Measurements from ENCODE around the gene WWOX.

DNA sequence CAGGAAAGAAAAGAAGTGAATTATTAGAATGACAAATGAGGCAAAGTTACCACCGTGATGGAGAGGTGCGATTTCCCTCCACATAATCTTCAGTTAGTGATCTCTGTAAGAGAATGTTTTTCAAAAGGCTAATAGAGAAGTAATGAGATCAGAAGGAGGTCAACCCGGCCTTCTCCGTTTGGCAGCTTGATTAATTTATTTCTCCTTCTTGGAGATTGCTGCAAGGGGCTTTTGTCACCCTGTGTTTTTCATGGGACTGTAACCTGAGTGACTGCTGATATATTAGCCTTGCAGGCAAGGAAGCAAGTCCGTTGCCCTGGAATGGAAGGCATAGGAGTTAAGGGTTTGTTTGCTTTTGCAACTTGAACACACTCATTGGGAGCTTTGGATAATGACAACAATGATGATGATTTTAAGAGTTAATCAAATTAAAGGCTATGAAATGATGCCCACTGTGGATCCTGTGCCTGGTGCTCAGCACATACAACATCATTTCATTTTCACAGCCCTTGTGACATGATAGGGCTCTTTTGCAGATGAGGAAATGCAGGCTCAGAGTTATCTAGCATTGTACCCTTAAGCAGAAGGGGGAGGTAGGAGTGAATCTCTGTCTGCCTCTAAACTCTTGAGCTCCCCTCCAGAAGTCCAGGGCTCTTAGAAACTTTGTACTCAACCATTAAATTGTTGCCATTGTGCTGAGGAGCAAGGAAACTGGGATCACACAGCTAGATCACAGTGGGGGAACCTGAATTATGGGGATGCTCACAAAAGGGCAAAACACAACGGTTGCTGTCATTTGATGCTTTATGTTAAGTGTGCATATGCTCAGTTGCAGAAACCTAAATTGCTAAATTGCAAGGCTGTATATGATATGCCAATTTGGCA lies 226.3 kb downstream of the WWOX start:
- TF ChIP-seq, protein P1, sequence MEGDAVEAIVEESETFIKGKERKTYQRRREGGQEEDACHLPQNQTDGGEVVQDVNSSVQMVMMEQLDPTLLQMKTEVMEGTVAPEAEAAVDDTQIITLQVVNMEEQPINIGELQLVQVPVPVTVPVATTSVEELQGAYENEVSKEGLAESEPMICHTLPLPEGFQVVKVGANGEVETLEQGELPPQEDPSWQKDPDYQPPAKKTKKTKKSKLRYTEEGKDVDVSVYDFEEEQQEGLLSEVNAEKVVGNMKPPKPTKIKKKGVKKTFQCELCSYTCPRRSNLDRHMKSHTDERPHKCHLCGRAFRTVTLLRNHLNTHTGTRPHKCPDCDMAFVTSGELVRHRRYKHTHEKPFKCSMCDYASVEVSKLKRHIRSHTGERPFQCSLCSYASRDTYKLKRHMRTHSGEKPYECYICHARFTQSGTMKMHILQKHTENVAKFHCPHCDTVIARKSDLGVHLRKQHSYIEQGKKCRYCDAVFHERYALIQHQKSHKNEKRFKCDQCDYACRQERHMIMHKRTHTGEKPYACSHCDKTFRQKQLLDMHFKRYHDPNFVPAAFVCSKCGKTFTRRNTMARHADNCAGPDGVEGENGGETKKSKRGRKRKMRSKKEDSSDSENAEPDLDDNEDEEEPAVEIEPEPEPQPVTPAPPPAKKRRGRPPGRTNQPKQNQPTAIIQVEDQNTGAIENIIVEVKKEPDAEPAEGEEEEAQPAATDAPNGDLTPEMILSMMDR (IDR thresholded peaks at IDR 0.05 in 8 of 11, conservative IDR thresholded peaks at IDR 0.05 in 3 of 11), result no peak
- TF ChIP-seq POLR2A (IDR thresholded peaks at IDR 0.05), result no peak
